Stomach smooth muscle (tissue), 2 donors: ENCODE results near the gene ATF6.

Experiments used
- H3K27ac ChIP-seq: one replicate; pipeline ENCODE4 v1.7.0; 2013; ENCODE audit warnings: mild to moderate bottlenecking, low read length, inconsistent platforms
- H3K27me3 ChIP-seq, 2 donors: one replicate each; pipeline ENCODE4 v1.7.0; 2013; ENCODE audit warnings: low read length in 2 of 2; ENCODE audit not compliant: insufficient read depth in 2 of 2, control insufficient read depth in 1 of 2
- H3K36me3 ChIP-seq, 2 donors: one replicate each; pipeline ENCODE4 v1.7.0; 2013; ENCODE audit warnings: low read length in 2 of 2; ENCODE audit not compliant: control insufficient read depth in 2 of 2, insufficient read depth in 2 of 2
- H3K4me1 ChIP-seq: one replicate; pipeline ENCODE4 v1.7.0; 2013; ENCODE audit warnings: low read length; ENCODE audit not compliant: control insufficient read depth, insufficient read depth
- H3K4me3 ChIP-seq, 2 donors: one replicate each; pipeline ENCODE4 v1.7.0; 2013; ENCODE audit warnings: low read length in 2 of 2
- H3K9ac ChIP-seq, 2 donors: one replicate each; pipeline ENCODE4 v1.7.0; 2013; ENCODE audit warnings: low read length in 2 of 2, mild to moderate bottlenecking in 1 of 2
- H3K9me3 ChIP-seq, 2 donors: one replicate each; pipeline ENCODE4 v1.7.0; 2013; ENCODE audit warnings: low read length in 2 of 2; ENCODE audit not compliant: control insufficient read depth in 2 of 2
- donor health status: healthy.
- donor health status: Pancreatic carcinoma.

ATF6 gene

GRCh38 chr1:161782886-161783285 is 16.8 kb downstream of the ATF6 start:
- Histone ChIP-seq H3K9me3 (no peaks in the 10 kb centered on the region), H3K9ac (no peak overlapping the region), H3K4me1 (no peaks in the 10 kb centered on the region), H3K4me3 (no peak overlapping the region), H3K27me3 (no peaks in the 10 kb centered on the region), H3K36me3 (peaks cover 13 to 14% of the 10 kb centered on the region in 2 donors), H3K27ac (no peak overlapping the region)

- no peaks in the 10 kb centered on the region for H3K9me3 ChIP-seq
- no peak overlapping the region for H3K27ac ChIP-seq
- no peak overlapping the region for H3K9ac ChIP-seq
Measured at GRCh38 chr1:161784968-161785367, 18.8 kb downstream of the ATF6 start.

GRCh38 chr1:161787355-161787754 is 21.2 kb downstream of the ATF6 start:
- Histone ChIP-seq H3K27me3 (no peaks in the 10 kb centered on the region), H3K4me1 (no peaks in the 10 kb centered on the region), H3K27ac (no peak overlapping the region), H3K4me3 (no peak overlapping the region), H3K9ac (no peak overlapping the region), H3K9me3 (no peaks in the 10 kb centered on the region), H3K36me3 (peaks cover 17 to 20% of the 10 kb centered on the region in 2 donors)

More at GRCh38 chr1:161784968-161785367, 18.8 kb downstream of the ATF6 start:
- Histone ChIP-seq H3K4me1 (no peaks in the 10 kb centered on the region), H3K4me3 (no peak overlapping the region), H3K27me3 (no peaks in the 10 kb centered on the region), H3K36me3 (peaks cover 13 to 14% of the 10 kb centered on the region in 2 donors)

GRCh38 chr1:161790587-161791317 is 24.6 kb downstream of the ATF6 start:
- Histone ChIP-seq H3K9ac (no peak overlapping the region), H3K4me3 (no peak overlapping the region), H3K27me3 (no peaks in the 10 kb centered on the region), H3K27ac (no peak overlapping the region), H3K4me1 (no peaks in the 10 kb centered on the region), H3K36me3 (peaks cover 15 to 16% of the 10 kb centered on the region in 2 donors), H3K9me3 (no peaks in the 10 kb centered on the region)

GRCh38 chr1:161791904-161792655 is 26.0 kb downstream of the ATF6 start:
- Histone ChIP-seq H3K4me3 (no peak overlapping the region), H3K36me3 (peaks cover 17 to 18% of the 10 kb centered on the region in 2 donors), H3K4me1 (no peaks in the 10 kb centered on the region), H3K9ac (no peak overlapping the region), H3K27ac (no peak overlapping the region), H3K27me3 (no peaks in the 10 kb centered on the region), H3K9me3 (no peaks in the 10 kb centered on the region)

GRCh38 chr1:161792740-161793139 is 26.6 kb downstream of the ATF6 start:
- no peaks in the 10 kb centered on the region for H3K27me3 ChIP-seq
- no peaks in the 10 kb centered on the region for H3K4me1 ChIP-seq
- no peak overlapping the region for H3K27ac ChIP-seq
- no peaks in the 10 kb centered on the region for H3K9me3 ChIP-seq
- no peak overlapping the region for H3K9ac ChIP-seq
- no peak overlapping the region for H3K4me3 ChIP-seq
- H3K36me3 ChIP-seq, result peaks cover 14 to 24% of the 10 kb centered on the region in 2 donors

- Histone ChIP-seq H3K27me3 (no peaks in the 10 kb centered on the region), H3K9me3 (no peaks in the 10 kb centered on the region), H3K27ac (no peak overlapping the region), H3K36me3 (peaks cover 3 to 24% of the 10 kb centered on the region in 2 donors), H3K9ac (no peak overlapping the region), H3K4me1 (no peaks in the 10 kb centered on the region), H3K4me3 (no peak overlapping the region)
Measured at GRCh38 chr1:161799792-161800191, 33.7 kb downstream of the ATF6 start.

- no peak overlapping the region for H3K9ac ChIP-seq
Measured at GRCh38 chr1:161801955-161802354, 35.8 kb downstream of the ATF6 start.

GRCh38 chr1:161803181-161803580 is 37.1 kb downstream of the ATF6 start:
- Histone ChIP-seq H3K9ac (no peak overlapping the region), H3K4me1 (no peaks in the 10 kb centered on the region), H3K27ac (no peak overlapping the region), H3K27me3 (no peaks in the 10 kb centered on the region), H3K36me3 (peaks cover 0 to 14% of the 10 kb centered on the region in 2 donors), H3K4me3 (no peak overlapping the region), H3K9me3 (no peaks in the 10 kb centered on the region)

More at GRCh38 chr1:161801955-161802354, 35.8 kb downstream of the ATF6 start:
- peaks cover 0 to 23% of the 10 kb centered on the region in 2 donors for H3K36me3 ChIP-seq
- no peak overlapping the region for H3K4me3 ChIP-seq
- no peaks in the 10 kb centered on the region for H3K9me3 ChIP-seq
- no peaks in the 10 kb centered on the region for H3K4me1 ChIP-seq
- H3K27me3 ChIP-seq, result no peaks in the 10 kb centered on the region
- no peak overlapping the region for H3K27ac ChIP-seq

- Histone ChIP-seq H3K4me3 (no peak overlapping the region), H3K9ac (no peak overlapping the region), H3K27me3 (no peaks in the 10 kb centered on the region), H3K4me1 (no peaks in the 10 kb centered on the region), H3K27ac (no peak overlapping the region), H3K9me3 (peaks cover 0 to 4% of the 10 kb centered on the region in 2 donors), H3K36me3 (peaks cover 5 to 10% of the 10 kb centered on the region in 2 donors)
Measured at GRCh38 chr1:161805399-161806197, 39.5 kb downstream of the ATF6 start.
